Stimulated activated CD8-positive, alpha-beta memory T cell treated with anti-CD3 and anti-CD28 coated beads, Interleukin-4, amount 100 ng/mL, for 1 hour (primary cell): ENCODE data around the gene FANCD2OS.
"Not testable (repeated sequence)": the region's sequence is repeated elsewhere in the genome, so short reads cannot be mapped to it uniquely, and the experiment has no call there.

Experiments used
- DNase-seq, 2 donors: peaks; one replicate each; pipeline ENCODE4 v3.0.0-alpha.2; 2020; ENCODE audit warnings: low read depth in 2 of 2, low spot score in 1 of 2

FANCD2OS gene

GRCh38 chr3:10099041-10099440, 9.0 kb downstream of the FANCD2OS start:
- DNase-seq = no peak

- DNase-seq = no peak
Measured at GRCh38 chr3:10093678-10094077, 14.4 kb downstream of the FANCD2OS start.

GRCh38 chr3:10091387-10091786, 16.7 kb downstream of the FANCD2OS start:
- not testable (repeated sequence) for DNase-seq

GRCh38 chr3:10090774-10091173, 17.3 kb downstream of the FANCD2OS start:
- not testable (repeated sequence) for DNase-seq

- no peak for DNase-seq
Measured at GRCh38 chr3:10090179-10090578, 17.9 kb downstream of the FANCD2OS start.

GRCh38 chr3:10088256-10088655, 19.8 kb downstream of the FANCD2OS start:
- DNase-seq = no peak

- no peak for DNase-seq
Measured at GRCh38 chr3:10085738-10086137, 22.3 kb downstream of the FANCD2OS start.

GRCh38 chr3:10081871-10082270, 26.2 kb downstream of the FANCD2OS start:
- no peak for DNase-seq

GRCh38 chr3:10074666-10075065, 33.4 kb downstream of the FANCD2OS start:
- DNase-seq = no peak

- not testable (repeated sequence) for DNase-seq
Measured at GRCh38 chr3:10070077-10070476, 38.0 kb downstream of the FANCD2OS start.

- DNase-seq = no peak
Measured at GRCh38 chr3:10055097-10055496, 53.0 kb downstream of the FANCD2OS start.
